CD4-positive, alpha-beta T cell treated with Interleukin-15 for 4 hours (primary cell): ENCODE results near the gene FLOT1.
A peak's percentile ranks its signal among the peaks of the same experiment; 100 is the strongest.
"Not testable (repeated sequence)": the region's sequence is repeated elsewhere in the genome, so short reads cannot be mapped to it uniquely, and the experiment has no call there.

Experiments
- DNase-seq: peaks from one replicate; pipeline ENCODE4 v3.0.0-alpha.2; 2020; ENCODE audit warnings: low spot score

FLOT1 gene

GRCh38 chr6:30747300-30747687 lies 4.8 kb upstream of the FLOT1 start:
- no peak for DNase-seq

DNA sequence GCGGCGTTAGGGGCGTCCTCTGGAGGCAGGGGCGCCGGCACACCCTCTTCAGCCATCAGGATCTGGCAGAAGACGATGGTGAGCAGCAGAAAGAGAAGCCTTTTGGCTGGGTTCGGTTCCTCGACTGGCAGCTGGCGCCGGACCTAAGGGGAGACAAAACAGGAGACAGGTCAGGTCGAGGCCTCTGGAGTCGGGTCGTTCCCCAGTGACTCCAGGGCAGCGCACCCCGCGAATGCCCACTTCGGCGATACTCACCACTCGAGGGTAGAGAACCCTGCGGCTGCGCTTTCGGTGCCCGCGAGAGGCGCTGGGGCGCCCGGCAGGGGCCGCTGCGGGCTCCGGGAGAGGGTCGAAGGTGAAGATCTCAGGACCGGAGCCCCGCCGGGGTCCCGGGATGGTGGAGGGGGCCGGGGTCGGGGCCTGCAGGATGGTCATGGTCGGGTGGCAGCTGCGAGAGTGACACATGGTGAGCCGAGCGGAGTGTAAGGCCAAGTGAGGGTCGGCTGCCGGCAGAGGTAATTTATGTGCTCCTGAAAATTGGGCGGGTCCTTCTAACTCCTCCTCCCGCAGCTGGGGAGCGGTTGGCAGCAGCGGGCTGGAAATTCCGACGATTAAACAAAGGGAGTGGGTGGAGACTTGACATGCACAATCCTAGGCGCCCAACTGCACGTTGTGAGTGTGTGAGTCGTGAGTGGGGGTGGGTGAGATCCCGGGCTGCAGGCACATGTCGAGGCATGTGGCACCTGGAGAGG lies 1.7 kb upstream of the FLOT1 start, which contains the start of gene IER3:
TSS of gene IER3 (minus strand) at position 494 of the 752 bp plus-strand sequence. CDS start at position 465, 29 bp downstream.
- DNase-seq = peak; percentile 81

DNA sequence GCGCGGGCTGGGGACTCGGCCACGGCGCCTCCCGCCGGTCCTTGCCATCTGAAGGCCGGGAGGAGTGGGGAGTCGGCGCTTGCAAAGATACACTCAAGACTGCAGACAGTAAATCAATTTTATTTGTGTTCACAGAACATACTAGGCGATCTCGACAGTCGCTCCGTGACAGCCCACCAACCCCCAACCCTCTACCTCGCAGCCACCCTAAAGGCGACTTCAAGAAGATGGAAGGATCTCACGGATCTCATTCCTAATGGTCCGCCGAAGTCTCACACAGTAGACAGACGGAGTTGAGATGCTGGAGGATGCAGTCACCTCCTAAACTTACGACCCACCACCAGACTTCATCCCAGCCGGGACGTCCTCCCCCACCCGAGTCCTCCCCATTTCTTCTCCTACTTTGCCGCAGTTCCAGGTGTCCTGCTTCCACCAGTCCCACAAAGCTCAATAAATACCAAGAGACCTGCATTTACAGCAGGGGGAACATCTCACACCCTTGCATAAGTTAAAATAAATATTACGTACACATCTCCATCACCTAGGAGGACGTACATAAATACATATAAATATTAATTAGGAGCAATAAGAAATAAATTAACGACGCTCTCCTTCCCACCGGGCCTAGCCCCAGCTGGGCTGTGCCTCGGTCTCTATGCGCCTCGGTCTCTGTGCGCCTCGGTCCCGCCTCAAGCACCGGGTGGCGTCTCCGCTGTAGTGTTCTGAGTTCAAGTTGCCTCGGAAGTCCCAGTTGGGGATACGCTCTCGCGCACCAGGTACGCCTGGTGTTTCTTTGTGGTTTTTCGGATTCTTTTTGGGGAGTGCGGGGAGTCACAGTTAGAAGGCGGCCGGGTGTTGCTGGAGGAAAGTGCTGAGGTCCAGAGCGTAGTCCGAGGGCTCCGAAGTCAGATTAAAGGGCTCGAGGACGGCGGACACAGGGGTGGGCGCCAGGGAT lies 889 bp upstream of the FLOT1 start:
- DNase-seq = peak; percentile 46

DNA sequence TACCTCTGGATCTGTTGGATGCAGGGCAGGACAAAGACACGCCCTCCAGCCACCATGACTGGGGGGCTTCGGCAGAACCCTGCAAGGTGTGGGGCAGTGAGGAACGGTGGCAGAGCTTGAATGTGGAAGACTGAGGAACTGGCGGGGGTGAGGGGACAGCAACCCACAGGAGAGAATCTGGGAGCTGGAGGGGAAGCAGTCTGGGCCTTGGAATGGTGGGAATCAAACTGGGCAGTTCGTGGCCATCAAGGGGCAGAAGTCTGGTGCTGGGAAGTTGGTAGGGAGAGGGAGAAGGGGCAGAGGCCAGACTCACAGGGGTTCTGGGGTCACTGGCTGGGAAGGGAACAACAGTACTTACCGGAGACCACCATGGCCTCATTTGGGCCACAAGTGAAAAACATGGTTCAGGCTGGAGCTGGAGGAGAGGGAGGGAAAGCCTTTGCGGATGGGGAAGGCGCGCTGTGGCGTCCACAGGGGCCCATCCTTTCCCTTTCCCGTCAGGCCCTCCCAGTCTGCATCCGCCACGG lies 635 bp downstream of the FLOT1 start:
- no peak for DNase-seq

DNA sequence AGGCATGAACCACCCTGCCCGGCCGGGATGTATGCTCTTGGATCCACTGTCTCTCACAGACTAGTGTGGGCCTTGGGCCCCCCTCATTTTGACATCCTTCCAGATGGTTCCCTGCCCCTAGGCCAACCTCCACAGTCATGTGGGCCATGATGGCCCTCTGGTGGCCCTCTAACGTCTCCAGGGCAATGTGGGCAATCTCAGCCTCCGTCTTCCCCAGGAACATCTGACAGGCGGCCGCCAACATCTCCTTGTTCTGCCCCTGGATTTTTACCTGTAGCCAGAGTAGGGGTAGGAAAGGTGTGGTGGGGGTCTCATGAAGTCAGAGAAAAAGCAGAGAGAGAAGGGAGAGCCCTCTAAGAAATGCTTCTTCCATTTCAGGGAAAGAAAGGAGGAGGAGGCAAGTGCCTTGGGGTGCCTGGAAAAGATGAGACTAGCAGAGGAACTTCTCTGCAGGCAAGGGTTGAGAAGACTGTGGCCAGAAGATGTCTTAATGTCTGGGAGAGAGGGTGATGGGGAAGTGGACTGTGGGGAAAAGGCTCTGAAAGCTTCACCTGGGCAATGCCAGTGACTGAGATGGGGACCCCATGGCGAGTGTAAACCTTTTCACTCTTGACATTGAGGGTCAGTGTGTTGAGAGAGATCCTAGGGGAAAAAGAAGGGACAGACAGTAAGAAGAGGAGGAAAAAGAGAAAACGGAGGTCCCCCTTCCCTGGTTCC lies 1.3 kb downstream of the FLOT1 start:
- no peak for DNase-seq

DNA sequence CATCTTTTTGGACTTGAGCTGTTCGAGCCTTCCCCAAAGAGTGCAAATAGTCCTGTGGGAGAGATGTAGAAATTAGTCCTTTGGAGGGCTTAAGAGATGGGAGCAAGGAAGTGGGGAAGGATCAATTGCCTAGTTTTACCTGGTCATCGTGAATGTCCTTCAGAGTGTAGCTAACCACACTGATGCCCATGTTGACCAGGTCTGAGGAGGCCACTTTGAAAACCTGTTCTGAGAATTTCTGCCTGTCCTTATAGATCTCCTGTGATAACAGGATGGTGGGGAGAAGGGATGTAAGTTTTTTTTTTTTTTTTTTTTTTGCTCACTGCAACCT lies 2.0 kb downstream of the FLOT1 start:
- DNase-seq = no peak

GRCh38 chr6:30738532-30738931 lies 4.0 kb downstream of the FLOT1 start:
- no peak for DNase-seq

- DNase-seq = no peak
Observed at GRCh38 chr6:30735668-30736314, 6.7 kb downstream of the FLOT1 start.

DNA sequence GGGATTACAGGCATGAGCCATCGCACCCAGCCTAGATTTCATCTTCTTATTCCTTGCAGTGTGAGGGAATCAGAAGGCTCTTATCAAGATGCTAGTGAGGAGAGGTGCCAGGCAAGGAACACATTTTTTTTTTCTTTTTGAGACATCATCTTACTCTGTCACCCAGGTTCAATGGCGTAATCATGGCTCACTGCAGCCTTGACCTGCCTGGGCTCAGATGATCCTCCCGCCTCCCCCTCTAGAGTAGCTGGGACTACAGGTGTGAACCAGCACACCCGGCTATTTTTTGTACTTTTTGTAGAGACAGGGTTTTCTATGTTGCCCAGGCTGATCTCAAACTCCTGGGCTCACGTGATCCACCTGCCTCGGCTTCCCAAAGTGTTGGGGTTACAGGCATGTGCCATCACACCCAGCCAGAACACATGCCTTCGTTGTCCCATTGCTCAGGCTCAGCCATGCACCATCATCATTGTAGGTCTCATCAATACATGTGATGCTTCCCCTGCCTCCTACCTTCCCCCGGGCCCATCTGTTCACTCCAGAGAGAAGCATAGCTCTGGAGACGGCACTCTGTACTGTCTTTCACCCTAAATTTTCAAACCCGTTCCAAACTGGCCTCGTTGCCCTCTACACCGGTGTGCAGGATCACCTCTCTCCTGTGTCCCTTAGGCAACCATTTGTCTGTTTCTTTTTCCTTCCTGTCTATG lies 10.1 kb downstream of the FLOT1 start:
- DNase-seq = no peak

DNA sequence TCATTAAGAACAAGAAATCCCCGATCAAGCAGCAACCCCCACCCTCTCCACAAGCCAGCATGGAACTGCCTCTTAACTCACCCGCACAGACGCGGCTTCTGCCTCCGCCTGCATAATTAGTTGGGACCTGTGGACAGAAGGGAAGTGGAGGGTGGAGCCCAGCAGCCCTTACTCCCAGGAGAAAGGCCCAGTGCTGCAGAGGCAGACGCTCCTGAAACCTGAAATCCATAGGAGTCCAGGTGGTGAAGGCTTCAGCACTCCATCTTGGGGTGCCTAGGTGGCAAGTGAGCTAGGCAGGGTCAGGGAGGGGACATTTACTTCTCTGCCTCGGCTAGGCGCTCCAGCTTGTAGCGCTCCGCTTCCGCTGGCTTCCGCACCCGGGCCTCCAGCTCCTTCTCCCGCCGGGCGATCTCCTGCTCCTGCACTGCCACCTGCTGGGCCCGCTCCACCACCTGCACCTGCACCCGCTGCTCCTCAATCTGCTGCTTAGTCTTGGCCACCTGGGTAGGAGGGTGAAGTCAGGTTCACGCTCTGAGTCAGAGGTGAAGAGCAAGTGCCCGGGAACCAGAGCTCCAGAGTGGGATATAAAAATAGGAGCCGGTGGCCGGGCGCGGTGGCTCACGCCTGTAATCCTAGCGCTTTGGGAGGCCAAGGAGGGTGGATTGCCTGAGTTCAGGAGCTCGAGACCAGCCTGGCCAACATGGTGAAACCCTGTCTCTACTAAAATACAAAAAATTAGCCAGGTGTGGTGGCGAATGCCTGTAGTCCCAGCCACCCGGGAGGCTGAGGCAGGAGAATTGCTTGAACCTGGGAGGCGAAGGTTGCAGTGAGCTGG lies 11.7 kb downstream of the FLOT1 start:
- peak; percentile 86 for DNase-seq

GRCh38 chr6:30727920-30728553 lies 14.4 kb downstream of the FLOT1 start:
- no peak for DNase-seq

DNA sequence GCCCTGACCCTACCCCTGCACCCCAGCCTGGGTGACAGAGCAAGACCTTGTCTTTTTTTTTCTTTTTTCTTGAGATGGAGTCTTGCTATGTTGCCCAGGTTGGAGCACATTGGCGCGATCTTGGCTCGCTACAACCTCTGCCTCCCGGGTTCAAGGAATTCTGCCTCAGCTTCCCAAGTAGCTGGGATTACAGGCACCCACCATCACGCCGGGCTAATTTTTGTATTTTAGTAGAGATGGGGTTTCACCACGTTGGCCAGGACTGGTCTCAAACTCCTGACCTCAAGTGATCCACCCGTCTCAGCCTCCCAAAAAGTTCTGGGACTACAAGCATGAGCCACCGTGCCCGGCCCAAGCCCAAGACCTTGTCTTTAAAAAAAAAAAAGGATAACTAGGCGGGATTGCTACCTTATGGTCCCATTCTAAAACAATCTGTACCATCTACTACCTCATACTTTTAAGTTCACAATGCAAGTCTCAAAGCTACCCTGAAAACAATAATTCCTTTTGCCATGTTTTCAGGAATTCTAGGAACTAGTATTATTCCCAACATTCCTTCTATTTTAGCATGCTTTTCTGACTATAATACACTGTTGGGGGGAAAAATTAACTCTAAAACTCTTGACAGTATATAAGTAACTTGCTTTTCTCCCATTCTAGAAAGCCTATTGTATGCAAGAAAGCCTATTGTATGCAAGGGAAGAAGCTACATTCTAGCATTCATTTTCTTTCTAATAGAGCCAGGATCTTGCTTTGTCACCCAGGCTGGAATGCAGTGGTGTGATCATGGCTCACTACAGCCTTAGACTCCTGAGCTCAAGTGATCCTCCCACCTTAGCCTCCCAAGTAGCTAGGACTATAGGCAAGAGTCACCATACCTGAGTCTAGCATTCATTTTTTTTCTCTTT lies 15.7 kb downstream of the FLOT1 start:
- DNase-seq = no peak

GRCh38 chr6:30725713-30726505 lies 16.6 kb downstream of the FLOT1 start:
- no peak for DNase-seq

- no peak for DNase-seq
Observed at GRCh38 chr6:30724906-30725667, 17.4 kb downstream of the FLOT1 start.

GRCh38 chr6:30723843-30724741 lies 18.4 kb downstream of the FLOT1 start:
- not testable (repeated sequence) for DNase-seq
